DMS114 treated with DMSO at 0.1 percent for 48 hours (cell line): ENCODE measurements around the gene B4GALT1.
A peak's percentile ranks its signal among the peaks of the same experiment; 100 is the strongest.

Experiments
- DNase-seq: peaks from one replicate; lab custom pipeline; 2025; ENCODE audit not compliant: unreplicated experiment; lab: John Stamatoyannopoulos, UW

B4GALT1 gene

GRCh38 chr9:33167084-33167971 is at the start of gene B4GALT1:
Gene B4GALT1 (minus strand): TSS chr9:33167336. CDS start chr9:33167169, 167 bp downstream.
- peak; percentile 49 for DNase-seq

- DNase-seq, result no peak
These were observed 44.7 kb upstream of the B4GALT1 start for GRCh38 chr9:33211695-33212393.

- no peak for DNase-seq
These were observed 43.0 kb upstream of the B4GALT1 start for GRCh38 chr9:33210006-33210715.

- no peak for DNase-seq
These were observed 42.3 kb upstream of the B4GALT1 start for GRCh38 chr9:33209394-33209793.

GRCh38 chr9:33202552-33203201 is 35.5 kb upstream of the B4GALT1 start:
- DNase-seq, result no peak

- DNase-seq, result no peak
These were observed 34.9 kb upstream of the B4GALT1 start for GRCh38 chr9:33202018-33202417.

- DNase-seq, result no peak
These were observed 31.0 kb upstream of the B4GALT1 start for GRCh38 chr9:33198165-33198564.

- no peak for DNase-seq
These were observed 30.4 kb upstream of the B4GALT1 start for GRCh38 chr9:33197279-33198152.

GRCh38 chr9:33196736-33197135 is 29.6 kb upstream of the B4GALT1 start:
- DNase-seq, result no peak

GRCh38 chr9:33193818-33194217 is 26.7 kb upstream of the B4GALT1 start:
- no peak for DNase-seq

GRCh38 chr9:33192493-33193255 is 25.5 kb upstream of the B4GALT1 start:
- no peak for DNase-seq

GRCh38 chr9:33190021-33190705 is 23.0 kb upstream of the B4GALT1 start:
- DNase-seq, result no peak

GRCh38 chr9:33189331-33189791 is 22.2 kb upstream of the B4GALT1 start:
- DNase-seq, result no peak

GRCh38 chr9:33188711-33189110 is 21.6 kb upstream of the B4GALT1 start:
- DNase-seq, result no peak

GRCh38 chr9:33187519-33188218 is 20.5 kb upstream of the B4GALT1 start:
- DNase-seq, result no peak

GRCh38 chr9:33186457-33187168 is 19.5 kb upstream of the B4GALT1 start:
- DNase-seq, result no peak

GRCh38 chr9:33185858-33186257 is 18.7 kb upstream of the B4GALT1 start:
- DNase-seq, result no peak
